GM19452 (cell line): ENCODE results near the gene GARNL3.

Experiments
- ATAC-seq: cut with Tn5 transposase; IDR thresholded peaks from one replicate; pipeline ENCODE4 v1.9.1; 2021; ENCODE audit not compliant: unreplicated experiment

The GARNL3 gene, protein sequence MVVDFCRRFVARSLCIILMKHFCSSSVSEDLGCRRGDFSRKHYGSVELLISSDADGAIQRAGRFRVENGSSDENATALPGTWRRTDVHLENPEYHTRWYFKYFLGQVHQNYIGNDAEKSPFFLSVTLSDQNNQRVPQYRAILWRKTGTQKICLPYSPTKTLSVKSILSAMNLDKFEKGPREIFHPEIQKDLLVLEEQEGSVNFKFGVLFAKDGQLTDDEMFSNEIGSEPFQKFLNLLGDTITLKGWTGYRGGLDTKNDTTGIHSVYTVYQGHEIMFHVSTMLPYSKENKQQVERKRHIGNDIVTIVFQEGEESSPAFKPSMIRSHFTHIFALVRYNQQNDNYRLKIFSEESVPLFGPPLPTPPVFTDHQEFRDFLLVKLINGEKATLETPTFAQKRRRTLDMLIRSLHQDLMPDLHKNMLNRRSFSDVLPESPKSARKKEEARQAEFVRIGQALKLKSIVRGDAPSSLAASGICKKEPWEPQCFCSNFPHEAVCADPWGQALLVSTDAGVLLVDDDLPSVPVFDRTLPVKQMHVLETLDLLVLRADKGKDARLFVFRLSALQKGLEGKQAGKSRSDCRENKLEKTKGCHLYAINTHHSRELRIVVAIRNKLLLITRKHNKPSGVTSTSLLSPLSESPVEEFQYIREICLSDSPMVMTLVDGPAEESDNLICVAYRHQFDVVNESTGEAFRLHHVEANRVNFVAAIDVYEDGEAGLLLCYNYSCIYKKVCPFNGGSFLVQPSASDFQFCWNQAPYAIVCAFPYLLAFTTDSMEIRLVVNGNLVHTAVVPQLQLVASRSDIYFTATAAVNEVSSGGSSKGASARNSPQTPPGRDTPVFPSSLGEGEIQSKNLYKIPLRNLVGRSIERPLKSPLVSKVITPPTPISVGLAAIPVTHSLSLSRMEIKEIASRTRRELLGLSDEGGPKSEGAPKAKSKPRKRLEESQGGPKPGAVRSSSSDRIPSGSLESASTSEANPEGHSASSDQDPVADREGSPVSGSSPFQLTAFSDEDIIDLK

DNA sequence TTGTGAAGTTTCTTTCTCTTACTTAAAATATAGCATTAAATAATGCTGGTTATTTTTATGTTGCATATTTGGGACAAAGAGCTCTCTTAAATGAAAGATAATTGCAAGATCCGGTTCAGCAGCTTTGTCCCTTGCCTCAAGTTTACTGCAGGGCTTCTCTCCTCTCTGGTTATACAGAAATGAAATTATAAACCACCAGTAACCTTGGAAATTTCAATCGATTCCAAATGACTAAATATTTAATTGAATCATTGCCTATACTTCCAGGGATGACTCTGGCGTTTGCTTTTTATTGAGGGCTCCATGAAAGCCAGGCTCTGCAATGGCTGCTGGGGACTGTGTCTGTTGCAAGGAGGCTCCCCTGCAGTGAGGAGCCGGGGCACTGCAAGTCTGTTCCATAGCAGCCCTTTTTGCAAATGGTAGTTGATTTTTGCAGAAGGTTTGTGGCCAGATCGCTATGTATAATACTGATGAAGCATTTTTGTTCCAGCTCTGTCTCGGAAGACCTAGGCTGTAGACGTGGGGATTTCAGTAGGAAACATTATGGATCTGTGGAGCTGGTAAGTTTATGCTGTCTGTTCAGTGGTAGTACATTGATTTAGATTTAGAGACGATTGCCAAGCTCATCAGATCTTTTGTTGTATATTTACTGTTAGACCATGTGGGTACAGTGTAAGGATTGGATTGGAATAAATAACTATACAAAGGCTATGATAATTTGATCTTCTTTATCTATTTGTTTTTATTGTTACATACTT is at the start of gene GARNL3:
GARNL3 (plus strand) TSS at position 313 of the 758 bp plus-strand sequence; CDS start at position 417, 104 bp downstream.
- ATAC-seq = no peak

DNA sequence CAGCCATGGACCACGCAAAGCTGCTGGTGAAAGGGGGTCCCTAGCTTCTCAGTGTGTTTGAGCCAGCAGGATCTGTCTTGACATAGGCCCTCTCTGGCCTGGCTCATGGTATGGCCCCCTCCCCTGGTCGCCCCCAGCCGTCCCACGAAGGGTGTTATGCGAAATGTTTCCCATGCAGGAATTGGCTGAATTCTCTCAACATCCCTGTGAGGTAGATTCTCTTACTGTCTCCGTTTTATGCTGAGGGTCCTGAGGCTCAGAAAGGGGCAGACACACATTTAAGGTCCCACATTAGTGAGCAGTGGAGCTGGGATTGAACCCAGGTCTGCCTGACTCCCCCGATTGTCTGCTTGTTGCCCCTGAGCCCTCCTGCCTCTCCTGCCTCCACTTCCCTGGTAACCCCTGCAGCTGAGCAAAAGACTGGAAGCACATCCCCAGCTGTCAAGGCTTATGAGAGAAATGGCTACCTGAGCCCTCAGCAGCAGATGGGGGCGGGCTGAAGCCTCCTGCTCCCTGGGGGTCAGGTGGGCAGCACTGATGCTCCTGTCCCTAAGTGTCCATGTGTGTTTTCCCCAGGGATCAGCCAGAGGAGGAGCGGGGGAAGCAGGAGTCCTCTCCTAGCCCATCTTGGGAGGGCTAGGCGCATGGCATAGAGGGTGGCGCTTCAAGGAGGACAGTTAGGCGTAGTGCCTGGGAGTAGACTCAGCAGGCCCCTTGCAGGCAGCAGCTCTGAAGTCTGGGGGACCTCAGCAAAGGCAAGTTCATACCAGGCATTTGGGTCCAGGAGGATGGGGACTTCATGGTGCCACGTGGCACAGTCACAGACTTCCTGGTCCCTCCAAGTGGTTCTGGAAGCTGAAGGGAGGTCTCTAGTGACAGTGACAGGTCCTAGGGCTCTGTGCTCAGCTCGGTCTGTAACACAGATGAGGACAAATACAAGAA is 49.0 kb upstream of the GARNL3 start:
- ATAC-seq = no peak

DNA sequence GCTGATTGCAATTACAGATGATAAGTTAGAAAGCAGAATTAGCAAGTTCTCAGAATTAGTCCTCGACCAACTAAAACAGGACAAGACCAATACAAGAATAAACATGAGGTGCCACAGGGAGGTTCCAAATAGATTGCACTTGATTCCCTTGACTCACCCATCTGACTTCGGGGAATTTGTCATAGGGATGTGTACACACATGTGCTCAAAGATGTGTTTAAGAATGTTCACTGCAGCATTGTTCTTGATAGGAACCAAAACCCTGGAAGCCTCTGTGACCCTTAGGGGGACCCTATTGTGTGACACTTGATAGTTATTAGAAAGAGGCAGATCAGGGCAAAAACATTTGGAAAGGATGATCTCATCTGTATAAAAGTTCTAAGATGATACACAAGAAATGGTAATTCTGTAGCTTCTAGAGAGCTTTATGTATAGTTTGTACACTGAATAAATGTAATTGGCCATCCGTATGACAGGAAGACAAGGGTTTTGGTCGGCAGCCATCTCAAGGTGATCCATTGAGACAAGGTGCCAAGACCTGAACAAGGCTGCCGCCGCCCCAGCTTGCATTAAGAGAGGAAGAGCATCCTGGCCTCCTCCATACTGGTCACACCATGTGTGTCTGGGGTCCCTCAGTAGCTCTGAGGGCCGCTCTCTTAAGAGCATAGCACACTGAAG is 48.2 kb upstream of the GARNL3 start:
- no peak for ATAC-seq

DNA sequence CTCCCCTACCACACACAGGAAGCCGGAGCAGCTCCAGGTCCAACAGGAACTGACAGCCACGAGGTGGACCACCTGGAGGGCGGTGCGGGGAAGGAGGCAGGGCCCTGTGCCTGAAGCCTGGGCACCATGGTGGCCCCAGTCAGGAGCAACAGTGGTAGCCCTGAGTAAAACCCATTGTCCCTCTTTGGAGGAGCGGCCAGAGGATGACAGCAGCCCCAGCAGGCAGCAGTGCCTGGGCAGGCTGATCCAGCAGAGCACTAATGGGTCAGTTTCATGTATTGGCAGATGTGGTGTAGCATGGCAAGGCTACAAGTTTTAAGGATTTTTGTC is 47.7 kb upstream of the GARNL3 start:
- no peak for ATAC-seq

DNA sequence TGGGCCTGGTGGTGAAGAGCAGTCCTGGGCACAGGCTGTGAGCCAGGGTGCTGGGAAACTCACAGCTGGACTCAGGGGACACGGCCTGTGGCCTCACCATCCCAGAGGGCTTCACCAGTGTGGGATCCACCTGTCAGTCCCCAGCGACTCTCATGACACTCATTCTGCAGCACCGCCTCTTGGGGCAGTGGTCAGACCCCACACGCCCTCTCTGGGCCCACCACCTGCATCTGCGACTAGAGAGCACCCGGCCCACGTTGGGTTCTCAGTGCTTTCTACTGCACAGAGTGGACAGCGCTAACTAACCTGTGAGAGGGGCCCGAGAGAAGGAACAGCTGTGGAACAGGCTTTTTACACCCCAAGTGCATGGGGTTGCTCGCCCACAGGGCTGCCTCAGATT is 45.8 kb upstream of the GARNL3 start:
- ATAC-seq = no peak

DNA sequence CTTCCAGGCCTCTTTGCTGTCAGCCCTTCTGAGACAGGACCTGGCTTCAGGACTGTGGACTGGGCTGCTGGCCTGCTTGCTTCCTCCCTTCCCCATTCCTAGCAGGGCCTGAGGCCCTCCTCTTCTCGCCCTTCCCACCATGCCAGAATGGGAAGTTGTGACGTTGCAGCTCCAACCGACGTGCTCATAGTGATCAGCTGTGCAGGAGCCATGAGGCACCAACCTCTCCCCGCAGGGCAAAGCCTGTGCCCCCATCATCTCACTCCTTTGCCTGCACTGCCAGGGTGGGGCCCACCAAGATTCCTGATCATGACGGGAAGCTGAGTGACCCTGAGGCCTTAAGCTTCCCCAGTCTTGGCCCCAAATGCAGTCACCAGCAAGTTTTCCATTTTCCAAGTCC is 45.1 kb upstream of the GARNL3 start:
- no peak for ATAC-seq

DNA sequence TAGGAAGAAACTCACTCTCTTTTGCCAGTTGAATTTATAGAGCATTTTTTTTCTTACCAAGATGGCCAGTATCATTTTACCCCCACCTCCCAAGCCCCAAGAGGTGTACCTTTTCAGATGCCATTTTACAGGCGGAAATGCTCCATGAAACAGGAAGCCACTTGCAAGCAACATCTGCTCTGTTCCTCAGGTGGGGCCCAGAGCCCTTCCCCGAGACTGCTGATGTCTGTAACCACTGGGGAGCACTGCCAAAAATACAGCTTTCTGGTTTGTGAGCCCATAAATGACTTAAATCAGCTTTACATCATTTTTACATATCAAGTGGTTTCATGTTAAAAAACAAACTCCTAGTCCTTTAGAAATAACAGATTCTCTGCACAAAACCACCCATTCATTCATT is 42.9 kb upstream of the GARNL3 start:
- no peak for ATAC-seq

DNA sequence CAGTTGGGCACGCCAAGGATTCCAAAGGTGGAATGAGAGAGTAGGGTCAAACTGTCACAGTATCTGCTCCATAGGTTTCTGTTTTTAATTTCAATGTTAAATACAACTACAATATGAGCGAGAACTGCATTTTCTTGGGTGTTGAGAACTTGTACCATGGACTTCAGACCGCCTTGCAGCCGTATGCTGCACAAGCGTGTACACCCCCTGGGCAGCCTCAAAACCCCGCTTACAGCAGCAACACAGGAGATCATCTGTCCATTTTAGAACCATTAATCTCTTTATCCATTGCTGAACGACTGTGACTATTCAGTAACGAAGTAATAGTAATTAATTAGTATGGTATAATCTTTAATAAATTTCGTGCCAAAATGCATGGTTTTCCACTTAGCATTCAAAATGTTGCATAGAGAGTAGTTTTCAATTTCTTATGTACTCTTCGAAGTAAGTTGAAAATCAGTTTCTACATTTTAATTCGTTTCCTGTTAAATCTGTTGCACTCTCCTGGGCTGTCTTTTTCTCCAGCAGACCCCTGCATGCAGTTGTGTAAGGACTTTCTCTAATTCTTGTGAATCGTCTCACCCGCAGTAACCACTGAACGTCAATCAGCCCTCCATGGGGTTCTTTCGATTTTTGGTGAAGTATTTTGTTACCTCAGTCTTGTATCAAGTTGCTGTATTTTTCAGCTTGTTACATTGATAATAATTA is 42.0 kb upstream of the GARNL3 start:
- ATAC-seq = no peak

DNA sequence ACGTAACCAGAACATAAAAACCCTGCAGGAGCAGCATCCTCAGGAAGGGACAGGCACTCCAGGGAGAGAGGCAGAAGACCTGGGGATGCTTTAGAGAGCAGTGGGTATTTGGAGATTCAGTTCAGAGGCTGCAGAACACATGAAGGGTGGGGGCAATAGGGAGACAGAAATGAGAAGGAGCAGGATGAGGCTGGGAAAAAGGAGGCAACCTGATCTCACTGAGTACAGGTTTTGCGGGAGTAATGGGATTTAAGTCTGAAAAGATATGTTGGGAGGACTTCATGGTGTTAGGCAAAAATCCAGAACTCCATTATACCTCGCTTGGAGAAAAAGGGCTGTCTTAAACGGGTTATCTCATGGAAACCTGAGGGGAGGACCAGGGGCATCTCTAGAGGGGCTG is 41.3 kb upstream of the GARNL3 start:
- no peak for ATAC-seq

DNA sequence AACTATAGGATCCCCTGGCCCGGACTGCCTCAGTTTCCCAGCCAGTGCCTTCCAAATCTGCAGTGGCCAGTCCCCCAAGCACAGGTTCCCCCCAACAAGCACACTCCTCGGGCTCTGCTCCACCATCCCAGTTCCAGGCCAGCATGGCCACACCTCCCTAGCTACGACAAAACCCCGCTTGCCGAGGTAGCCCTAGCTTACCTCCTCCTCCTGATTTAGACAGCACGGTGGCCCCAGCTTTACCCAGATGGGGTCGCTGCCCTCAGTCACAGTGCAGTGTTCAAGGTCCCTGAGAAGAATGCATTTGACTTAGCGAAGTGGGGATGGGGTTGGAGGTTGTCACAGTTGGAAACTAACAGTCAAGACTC is 40.8 kb upstream of the GARNL3 start:
- no peak for ATAC-seq

DNA sequence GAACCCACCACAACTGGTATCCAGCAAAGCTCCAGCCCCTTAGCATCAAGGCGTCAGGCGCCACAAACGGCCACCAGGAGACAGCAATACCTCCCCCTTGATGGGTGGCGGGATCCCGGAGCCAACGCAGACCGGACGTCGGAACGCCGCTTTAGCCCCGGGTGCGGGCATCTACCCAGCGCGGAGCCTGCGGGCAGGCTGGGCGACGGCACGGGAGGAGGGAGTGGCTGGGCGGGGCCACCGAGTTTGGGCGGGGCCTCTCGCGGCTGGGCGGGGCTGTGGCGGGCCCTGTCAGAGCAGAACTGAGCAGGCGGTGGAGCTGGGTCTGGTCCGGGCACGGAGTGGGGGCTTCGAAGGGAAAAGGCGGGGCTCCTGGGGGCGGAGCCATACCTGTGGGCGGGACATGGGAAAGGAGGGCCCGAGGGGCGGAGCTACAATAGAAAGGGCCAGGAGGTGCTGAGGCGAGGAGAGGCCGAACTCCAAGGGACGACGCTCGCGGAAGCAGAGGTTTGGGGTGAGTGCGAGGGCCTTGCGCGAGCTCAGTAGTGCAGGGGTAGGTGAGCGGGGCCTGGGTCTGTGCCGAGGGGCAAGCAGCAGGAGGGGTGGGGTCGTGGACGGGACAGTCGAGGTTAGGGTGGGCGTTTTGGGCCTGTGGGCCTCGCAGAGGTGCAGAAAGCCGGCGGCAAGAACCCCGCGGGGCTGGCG is 40.2 kb upstream of the GARNL3 start:
- peak; percentile 46 for ATAC-seq

DNA sequence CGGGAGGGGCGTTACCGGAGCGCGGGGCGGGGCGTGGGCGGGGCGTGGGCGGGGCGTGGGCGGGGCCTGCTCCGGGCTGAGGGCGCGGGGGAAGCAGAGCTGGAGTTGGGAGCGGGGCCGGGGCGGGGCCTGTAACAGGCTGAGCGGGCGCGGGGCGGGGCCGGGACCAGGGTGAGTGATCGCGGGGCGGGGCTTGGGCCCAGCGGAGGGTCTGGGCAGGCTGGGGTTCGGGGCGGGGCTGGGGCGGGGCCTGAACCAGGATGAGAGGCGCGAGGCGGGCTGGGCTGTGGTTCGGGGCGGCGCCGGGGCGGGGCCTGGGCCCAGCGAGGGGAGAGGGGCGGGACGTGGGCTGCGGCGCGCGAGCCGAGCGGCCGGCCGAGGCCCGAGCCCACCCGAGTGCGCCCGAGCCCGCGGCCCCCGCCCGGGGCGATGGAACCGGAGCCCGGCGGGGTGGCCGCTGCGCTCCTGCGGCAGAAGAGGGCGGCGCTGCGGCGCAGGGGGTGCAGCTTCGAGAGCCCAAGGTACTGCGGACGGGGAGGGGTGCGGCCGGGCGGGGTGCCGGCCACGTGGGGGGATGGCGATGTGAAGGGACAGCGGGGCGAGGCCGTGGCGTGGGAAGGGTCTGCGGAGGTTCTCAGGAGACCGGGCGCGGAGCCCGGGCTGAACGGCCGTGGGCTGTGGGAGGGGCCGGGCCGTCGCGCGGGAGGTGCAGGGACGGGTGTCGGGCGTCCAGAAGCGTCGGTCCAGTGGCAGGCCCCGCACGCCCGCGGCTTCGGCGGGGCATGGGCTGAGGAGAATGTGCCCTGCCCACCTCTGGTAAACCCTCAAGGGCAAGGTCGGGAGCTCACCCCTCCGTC is 39.5 kb upstream of the GARNL3 start:
- peak; percentile 46 for ATAC-seq

DNA sequence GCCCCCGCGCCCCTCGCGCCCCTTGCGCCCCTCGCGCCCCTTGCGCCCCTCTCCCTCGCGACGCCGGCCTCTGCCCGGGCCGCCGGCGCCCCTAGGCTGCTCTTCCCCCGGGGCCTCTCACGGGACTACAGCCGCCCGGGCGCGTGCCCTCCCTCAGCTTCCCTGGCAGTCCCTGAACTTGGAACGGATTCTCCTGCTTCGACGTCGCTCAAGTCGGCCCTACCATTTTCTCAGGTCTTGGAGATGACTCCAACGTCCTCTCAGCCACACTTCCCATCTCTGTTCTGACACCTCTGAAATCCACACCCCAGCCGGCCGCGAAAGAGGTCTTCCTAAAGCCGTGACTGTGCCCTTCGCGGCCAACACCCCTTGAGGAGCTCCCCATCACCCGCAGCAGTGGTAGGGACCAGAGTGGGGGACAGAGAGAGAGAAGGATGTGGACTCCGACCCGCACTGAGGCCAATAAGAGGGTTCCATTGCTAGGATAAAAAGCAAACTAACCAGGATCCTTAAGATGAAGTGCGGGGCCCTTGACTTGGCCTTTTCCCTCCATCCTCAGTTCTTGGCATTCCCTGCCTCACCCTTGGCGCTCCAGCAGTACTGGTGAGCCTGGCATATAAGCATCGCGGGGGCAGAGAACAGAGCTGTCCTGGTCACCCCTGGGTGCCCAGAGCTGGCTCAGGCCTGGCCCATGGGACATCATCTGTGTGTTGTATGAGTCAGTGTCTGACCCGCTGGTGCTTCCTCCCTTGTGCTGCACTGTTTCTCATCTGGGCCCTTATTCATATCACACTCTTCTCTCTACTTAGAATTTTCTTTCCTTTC is 38.6 kb upstream of the GARNL3 start:
- ATAC-seq = no peak

DNA sequence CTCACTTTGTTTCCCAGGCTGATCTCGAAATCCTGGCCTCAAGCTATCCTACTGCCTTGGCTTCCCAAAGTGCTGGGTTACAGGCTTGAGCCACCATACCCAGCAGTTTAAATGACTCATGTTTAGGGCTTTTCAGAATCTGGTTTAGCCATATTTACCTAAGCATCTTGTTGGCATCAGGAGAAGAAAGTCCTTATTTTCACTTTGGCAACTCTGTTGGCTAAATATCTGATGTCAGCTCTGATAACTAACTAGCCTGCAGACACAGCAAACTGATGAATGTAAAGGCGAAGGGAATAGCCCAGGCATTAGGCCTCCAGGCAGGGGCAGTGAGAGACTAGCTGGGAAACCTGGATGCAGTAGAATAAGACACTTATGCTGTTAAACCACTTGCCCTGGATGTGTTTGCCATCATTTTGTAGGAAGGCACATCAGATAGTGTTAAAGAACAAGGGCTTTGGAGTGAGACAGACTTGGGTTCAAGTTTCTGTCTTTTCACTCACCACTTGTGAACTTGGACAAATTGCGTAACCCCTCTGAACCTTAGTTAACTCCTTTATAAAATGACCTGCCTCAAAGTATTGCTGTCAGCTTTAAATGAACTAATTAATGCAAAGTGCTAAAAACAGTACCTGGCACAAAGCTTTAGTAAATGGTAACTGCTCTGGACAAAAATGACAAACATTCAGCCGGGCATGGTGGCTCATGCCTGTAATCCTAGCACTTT is 34.7 kb upstream of the GARNL3 start:
- ATAC-seq = no peak

DNA sequence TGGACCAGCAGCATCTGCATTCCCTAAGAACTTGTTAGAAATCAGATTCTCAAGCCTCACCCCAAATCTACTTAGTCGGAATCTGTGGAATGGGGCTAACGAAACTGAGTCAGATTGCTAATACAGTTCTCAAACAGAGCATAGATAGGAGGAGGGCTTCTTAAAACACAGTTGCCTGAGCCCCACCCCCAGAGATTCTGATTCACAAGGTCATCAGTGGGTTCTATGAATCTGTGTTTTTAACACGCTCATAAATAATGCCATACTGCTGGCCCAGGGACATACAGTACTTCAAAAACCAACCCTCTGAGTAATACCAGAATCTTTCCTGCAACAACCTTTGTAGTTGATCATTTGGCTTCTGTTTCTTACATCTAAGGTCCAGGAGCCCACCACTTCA is 32.9 kb upstream of the GARNL3 start:
- no peak for ATAC-seq
